Activated CD8-positive, alpha-beta memory T cell treated with anti-CD3 and anti-CD28 coated beads for 24 hours (primary cell): ENCODE data around the gene ZNF587B.
A peak's percentile ranks its signal among the peaks of the same experiment; 100 is the strongest.
"Not testable (repeated sequence)": the region's sequence is repeated elsewhere in the genome, so short reads cannot be mapped to it uniquely, and the experiment has no call there.

Experiments
- DNase-seq: peaks from one replicate; pipeline ENCODE4 v3.0.0-alpha.2; 2020

Gene ZNF587B

DNA sequence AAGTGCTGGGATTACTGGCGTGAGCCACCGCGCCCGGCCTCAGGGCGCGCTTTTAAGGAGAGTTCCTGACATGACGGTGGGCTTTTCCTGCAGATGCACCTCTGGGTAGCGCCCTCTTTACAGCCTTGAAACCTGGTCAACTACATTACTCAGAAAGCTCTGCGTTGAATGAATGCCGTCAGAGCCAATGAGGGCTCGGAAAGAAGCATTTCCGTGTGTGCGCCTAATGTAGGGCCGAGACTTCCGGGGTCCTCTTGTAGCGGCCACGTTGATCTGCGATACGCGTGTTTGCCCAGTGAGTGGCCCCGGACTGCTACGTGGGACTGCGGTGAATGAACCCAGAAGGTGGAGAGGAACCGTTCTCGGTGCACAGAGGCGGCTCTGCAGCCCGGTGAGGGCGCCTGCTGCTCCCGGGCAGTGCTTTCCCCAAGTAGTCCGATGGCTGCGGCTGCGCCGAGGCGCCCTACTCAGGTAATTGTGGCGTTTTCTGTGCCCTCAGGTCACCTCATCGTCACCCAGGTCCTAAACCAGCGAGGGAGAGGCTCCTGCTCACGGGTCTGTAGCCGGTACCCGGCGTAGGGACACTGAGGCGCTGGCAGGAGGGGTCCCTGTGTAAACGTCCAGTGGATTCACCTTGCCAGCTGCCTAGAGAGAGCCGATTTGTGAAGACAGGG is 10.5 kb upstream of the ZNF587B start:
- DNase-seq, result peak; percentile 86

DNA sequence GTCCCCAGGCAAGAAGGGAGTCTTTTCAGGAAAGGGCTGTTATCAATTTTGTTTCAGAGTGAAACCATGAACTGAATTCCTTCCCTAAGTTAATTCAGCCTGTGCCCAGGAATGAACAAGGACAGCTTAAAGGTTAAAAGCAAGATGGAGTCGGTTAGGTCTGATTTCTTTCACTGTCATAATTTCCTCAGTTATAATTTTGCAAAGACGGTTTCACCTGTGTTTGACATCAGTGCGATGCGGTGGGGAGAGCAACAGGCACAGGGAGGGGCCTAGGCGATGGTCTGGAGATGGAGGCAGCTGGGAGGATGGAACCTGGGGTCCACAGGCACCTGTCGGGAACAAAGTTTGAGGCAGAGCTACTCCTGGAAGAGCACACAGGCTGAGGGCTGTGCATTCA is 9.5 kb upstream of the ZNF587B start:
- no peak for DNase-seq

DNA sequence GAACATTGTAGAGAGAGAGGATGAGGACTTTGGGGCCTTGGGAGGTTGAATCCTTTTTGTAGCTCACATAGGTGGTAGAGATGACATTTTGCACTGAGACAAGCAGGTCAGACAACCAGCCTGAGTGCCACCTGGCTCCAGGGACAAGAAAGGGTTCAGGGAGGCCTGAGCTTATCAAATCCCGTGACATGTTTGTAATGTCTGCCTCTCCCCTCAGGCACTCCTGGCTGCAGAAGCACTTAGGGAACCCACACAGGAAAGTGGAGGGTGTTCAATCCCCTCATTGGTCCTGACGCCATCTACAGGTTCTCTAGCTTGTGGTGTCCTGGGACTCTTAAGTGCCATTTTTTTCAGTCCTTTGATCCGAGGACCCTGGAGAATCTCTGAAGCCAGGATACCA is 9.0 kb upstream of the ZNF587B start:
- not testable (repeated sequence) for DNase-seq

DNA sequence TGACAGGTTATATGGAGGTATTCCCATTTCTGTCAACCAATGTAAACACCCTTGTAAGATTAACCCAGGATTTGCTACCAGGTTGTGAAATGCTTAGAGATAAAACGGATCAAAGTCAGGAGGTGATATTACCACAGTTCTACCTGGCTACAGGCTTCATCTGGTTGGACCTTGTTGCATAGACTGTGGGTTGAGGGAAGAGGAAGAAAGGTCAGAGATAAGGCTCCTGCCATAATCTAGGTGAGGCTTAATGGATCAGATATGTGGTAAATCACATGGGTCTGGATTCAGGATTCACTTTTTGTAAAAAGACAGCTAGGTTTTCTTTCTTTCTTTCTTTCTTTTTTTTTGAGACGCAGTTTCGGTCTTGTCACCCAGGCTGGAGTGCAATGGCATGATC is 8.6 kb upstream of the ZNF587B start:
- not testable (repeated sequence) for DNase-seq

DNA sequence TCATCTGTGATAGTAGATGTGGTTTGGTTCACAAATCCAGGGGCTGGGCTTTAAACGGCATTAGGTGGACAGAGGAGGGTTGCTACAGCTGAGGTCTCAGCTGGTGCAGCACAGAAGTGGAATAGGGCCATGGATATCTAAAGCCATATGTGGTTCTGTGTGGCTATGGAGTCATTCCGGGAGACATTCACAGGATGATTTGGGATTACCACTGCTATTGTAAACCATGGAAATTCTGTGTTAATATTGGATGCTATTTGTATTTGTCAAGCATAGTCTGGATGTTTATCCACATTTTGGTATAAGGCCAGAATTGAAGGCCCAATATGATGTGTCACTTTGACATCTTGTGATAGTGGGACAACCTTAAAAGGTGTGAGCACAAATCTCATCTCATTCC is 6.9 kb upstream of the ZNF587B start:
- not testable (repeated sequence) for DNase-seq

DNA sequence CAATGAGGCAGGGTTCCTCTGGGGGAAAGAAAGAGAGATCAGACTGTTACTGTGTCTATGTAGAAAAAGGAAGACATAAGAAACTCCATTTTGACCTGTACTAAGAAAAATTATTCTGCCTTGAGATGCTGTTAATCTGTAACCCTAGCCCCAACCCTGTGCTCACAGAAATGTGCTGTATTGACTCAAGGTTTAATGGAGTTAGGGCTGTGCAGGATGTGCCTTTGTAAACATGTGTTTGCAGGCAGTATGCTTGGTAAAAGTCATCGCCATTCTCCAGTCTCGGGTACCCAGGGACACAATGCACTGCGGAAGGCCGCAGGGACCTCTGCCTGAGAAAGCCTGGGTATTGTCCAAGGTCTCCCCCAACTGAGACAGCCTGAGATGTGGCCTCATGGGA is 6.5 kb upstream of the ZNF587B start:
- not testable (repeated sequence) for DNase-seq

DNA sequence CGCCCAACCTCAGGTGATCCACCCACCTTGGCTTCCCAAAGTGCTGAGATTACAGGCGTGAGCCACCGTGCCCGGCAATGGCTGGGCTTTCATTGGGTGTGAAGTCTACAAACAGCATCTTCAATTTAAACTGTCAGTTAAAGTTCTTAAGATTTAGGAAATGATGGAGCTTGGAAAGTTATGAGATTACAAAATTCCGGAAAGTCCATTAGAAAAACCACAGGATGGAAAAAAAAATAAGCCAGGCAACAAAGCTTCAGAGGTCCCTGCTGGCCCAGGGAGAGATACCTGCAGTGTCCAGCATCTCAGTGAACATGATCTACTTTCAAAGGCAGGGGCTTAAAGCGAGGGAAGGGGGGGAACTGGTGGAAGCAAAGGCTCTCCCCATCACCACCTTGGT is 4.6 kb upstream of the ZNF587B start:
- DNase-seq, result no peak

DNA sequence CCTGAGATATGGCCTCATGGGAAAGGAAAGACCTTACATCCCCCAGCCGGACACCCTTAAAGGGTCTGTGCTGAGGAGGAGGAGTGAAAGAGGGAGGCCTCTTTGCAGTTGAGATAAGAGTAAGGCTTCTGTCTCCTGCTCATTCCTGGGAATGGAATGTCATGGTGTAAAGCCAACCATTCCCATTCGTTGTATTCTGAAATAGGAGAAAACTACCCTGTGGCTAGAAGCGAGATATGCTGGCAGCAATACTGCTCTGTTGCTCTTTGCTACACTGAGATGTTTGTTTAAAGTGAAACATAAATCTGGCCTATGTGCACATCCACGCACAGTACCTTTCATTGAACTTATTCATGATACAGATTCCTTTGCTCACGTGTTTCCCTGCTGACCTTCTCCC is 783 bp upstream of the ZNF587B start:
- no peak for DNase-seq

DNA sequence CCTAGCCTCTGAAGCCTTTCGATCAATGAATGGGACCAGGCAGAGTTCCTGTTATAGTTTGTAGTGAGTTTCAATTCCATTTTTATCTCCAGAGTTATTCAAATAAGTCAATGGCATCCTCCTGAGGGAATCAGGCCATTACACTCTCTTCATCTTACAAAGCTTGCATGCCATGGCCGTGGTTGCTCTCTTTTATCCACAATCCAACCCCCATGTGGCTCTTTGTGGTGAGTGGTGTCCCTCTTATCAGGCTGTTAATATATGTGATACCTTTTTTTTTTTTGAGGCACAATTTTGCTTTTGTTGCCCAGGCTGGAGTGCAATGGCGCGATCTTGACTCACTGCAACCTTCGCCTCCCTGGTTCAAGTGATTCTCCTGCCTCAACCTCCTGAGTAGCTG is 6.9 kb downstream of the ZNF587B start:
- DNase-seq, result not testable (repeated sequence)

DNA sequence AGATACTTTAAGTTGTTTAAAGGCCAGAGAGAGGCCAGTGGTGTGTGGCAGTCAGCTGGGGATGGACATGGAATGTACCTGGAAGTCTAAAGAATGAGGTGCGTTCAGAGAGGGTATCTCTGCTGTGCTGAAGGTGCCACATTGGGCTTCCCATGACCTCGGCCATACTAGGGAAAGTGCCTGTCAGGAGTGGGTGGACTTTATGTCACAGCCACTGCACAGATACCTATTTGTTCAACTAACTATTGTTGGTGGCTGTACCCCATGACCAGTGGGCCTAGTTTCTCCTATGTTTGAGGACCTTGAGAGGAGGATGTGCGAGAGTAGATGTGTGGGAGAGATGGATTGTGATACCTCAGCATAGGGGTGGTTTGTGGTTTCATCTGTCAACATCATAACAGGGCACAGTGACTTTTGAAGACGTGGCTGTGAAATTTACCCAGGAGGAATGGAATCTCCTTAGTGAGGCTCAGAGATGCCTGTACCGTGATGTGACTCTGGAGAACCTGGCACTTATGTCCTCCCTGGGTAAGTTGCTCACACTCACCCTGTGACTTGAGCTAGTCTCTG is 8.6 kb downstream of the ZNF587B start:
- DNase-seq, result not testable (repeated sequence)

DNA sequence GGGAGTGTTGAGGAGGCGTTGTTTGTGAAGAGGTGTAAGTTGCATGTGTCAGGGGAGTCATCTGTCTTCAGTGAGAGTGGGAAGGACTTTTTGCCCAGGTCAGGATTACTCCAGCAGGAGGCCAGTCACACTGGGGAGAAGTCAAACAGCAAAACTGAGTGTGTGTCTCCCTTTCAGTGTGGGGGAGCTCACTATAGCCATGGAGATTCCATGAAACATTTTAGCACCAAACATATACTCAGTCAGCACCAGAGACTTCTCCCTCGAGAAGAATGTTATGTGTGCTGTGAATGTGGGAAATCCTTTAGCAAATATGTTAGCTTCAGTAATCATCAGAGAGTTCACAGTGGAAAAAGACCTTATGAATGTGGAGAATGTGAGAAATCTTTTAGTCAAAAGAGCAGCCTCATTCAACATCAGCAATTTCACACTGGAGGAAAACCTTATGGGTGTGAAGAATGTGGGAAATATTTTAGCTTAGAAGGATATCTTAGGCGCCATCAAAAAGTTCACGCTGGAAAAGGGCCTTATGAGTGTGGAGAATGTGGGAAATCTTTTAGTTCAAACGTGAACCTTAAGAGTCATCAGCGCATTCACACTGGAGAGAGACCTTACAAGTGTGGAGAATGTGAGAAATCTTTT is 11.1 kb downstream of the ZNF587B start:
- no peak for DNase-seq

DNA sequence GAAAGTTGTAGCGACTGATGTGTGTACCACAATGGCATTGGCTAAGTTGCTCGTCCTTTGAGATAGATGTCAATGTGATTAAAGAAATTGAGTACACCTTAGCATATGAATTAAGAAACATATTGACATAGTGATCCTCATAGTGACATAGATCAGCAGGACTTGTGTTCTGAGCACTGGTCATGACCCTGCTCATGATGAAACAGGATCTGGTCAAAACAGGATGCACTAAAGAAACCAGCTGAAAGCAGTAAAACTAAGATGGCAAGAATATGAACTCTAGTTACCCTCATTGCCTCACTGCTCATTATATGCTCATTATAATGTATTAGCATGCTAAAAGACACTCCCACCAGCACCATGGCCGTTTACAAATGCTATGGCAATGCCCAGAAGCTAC is 17.1 kb downstream of the ZNF587B start:
- not testable (repeated sequence) for DNase-seq

DNA sequence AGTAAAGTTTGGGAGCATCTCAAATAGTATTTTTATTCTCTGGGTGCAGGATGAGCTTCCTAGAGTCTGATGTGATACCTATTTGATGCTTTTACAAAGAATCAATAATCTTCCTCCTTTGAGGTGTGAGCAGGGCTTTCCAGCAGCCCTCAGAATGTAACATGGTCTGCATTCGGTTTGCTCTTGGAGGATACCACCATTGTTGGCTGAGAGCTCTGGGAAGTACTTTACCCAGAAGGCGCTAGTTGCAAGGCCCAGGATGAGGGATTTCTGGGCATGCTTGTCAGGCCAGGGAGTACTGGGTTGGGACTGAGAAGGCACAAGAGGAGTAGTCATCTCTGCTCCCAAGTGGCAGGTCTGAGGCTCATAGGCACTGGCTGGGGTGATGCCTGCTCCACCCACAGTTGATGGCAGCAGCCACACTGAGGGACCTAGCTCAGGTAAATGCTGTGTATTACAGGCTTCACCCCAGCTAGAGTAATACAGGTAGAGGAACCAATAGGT is 19.1 kb downstream of the ZNF587B start:
- not testable (repeated sequence) for DNase-seq

DNA sequence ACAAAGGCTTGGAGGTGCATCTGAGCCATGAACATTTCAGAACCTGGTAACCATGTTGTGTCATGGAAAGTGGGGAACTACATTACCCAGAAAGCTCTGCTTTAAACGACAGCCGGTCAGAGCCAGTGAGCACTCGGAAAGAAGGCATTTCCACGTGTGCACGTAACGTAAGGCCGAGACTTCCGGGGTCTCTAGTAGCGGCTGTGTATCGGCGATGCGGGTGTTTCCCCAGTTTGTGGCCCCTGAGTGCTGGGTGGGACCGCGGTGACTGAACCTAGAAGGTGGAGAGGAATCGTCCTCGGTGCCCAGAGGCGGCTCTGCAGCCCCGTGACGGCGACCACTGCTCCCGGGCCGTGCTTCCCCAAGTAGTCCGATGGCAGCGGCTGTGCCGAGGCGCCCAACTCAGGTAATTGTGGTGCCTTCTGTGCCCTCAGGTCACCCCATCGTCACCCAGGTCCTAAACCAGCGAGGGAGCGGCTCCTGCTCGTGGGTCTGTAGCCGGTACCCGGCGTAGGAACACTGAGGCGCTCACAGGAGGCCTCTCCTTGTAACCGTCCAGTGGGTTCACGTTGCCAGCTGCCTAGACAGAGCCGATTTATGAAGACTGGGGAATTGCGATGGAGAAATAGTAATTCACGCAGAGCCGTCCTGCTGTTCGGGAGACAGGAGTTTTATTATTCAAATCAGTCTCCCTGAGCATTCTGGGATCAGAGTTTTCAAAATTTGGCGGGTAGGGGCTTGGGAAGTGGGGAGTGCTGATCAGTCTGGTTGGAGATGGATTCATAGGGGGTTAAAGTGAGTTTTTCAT is 19.8 kb downstream of the ZNF587B start, which contains the start of gene ZNF587:
ZNF587 (plus strand) TSS at position 194 of the 808 bp plus-strand sequence; CDS start at position 374, 180 bp downstream.
- DNase-seq, result peak; percentile 88

DNA sequence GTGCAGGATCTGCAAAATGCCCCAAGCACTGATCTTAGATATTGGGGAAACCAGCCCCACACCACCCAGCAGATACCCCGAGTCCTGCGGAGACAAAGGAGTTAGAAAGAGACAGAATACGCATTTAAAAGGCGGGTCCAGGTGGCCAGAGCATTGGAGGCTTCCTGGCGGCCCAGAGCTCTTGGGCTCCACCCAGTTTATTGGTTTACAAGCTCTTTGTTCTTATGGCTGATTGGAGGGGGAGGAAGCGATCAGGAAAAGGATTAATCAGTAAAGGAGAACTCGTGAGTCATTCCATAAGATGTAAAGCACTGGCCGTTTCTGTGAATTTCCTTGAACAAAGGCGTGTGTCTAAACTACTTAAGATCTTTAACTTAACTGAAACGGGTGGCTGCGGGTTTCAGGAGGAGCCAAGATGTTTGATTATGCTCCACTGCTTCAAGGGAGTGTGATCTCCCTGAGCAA is 20.5 kb downstream of the ZNF587B start:
- no peak for DNase-seq

DNA sequence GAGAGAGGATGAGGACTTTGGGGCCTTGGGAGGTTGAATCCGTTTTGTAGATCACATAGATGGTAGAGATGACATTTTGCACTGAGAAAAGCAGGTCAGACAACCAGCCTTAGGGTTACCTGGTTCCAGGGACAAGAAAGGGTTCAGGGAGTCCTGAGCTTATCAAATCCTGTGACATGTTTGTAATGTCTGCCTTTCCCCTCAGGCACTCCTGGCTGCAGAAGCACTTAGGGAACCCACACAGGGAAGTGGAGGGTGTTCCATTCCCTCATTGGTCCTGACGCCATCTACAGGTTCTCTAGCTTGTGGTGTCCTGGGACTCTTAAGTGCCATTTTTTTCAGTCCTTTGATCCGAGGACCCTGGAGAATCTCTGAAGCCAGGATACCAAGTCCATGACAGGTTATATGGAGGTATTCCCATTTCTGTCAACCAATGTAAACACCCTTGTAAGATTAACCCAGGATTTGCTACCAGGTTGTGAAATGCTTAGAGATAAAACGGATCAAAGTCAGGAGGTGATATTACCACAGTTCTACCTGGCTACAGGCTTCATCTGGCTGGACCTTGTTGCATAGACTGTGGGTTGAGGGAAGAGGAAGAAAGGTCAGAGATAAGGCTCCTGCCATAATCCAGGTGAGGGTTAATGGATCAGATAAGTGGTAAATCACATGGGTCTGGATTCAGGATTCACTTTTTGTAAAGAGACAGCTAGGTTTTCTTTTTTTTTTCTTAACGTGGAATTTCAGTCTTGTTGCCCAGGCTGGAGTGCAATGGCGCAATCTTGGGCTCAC is 21.9 kb downstream of the ZNF587B start:
- not testable (repeated sequence) for DNase-seq

DNA sequence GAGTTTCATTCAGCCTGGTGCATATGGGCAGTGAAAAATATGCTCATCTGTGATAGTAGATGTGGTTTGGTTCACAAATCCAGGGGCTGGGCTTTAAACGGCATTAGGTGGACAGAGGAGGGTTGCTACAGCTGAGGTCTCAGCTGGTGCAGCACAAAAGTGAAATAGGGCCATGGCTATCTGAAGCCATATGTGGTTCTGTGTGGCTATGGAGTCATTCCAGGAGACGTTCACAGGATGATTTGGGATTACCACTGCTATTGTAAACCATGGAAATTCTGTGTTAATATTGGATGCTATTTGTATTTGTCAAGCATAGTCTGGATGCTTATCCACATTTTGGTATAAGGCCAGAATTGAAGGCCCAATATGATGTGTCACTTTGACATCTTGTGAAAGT is 24.0 kb downstream of the ZNF587B start:
- DNase-seq, result not testable (repeated sequence)

DNA sequence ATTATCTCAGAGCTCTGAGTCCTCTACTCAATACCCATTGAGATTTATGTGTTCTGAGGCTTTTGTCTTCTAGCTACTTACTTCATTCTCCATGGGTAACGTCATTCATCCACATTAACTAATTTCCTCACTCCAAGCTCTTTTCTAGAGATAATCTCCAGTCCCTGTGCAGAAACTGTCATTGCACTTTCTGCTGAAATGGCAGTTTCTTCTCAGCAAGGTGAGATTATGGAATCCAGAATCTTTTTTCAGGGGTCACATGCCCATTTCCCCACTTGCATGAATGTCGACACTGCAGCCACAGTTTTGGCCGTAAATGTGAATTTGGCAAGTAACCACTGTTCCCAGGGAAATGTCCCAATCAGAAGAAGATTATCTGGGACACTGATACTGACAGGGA is 32.3 kb downstream of the ZNF587B start:
- not testable (repeated sequence) for DNase-seq

DNA sequence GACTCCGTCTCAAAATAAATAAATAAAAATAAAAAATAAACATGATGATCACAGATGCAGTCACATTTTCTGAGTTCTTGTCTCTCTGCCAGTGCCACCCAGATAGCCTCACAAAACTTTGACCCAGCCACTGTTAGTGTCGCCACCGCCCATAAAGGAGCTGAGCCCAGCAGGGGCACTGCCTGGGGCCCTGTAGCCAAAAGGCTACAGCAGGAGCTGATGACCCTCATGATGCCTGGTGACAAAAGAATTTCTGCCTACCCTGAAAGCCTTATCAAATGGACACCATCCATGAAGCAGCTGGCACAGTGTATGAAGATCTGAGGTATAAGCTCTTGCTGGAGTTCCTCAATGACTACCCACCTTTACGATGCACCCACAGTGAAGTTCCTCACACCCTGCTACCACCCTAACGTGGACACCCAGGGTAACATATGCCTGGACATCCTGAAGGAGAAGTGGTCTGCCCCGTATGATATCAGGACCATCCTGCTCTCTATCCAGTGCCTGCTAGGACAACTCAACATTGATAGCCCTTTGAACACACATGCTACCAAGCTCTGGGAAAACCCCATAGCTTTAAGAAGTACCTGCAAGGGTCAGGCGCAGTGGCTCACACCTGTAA is 37.9 kb downstream of the ZNF587B start:
- no peak for DNase-seq

DNA sequence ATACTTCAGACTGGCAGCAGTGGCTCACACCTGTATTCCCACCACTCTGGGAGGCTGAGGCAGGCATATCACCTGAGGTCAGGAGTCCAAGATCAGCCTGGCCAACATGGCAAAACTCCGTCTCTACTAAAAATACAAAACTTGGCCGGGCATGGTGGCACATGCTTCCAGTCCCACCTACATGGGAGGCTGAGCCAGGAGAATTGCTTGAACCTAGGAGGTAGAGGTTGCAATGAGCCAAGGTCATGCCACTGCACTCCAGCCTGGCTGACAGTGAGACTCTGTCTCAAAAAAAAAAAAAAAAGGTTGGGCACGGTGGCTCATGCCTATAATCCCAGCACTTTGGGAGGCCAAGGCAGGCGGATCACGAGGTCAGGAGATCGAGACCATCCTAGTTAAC is 39.6 kb downstream of the ZNF587B start:
- DNase-seq, result not testable (repeated sequence)

DNA sequence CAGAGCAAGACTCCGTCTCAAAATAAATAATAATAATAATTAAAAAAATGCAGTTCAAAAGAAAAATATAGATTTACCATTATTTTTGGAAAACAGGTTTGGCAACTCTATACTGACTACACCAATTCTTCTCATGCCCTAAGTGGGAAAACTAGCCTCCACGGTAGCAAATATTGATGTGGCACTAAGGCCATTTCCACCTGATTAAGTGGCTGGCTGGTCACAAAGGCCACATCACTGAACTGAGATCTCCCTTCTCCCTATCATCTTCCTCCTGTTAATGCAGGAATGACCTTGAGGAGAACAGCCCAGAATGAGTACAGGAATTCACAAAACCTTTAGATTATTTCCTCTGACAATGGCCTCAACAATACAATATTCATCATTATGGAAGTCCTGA is 40.1 kb downstream of the ZNF587B start:
- no peak for DNase-seq

DNA sequence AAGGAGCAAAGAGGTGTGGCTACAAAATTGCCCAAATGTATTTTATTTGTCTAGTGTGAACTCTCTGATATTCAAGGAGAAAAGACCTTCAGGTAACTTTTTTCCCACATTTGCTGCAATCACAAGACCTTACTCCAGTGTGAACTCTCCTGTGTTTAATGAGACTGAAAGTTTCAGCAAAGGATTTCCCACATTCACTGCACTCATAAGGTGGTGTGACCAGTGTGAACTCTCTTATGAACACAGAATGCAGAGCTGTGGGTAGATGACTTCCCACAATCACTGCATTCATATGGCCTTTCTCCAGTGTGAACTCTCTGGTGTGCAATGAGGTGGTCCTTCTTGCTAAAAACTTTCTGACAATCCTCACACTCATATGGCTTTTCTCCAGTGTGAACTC is 42.4 kb downstream of the ZNF587B start:
- no peak for DNase-seq
